Left lung (tissue), 10 donors: Measurements from ENCODE around the gene HPF1. TPM values are rescaled to one million over a fixed set of nuclear protein-coding genes. Genes with fewer than 3 reads are reported as not detected.
"Not testable (repeated sequence)": the region's sequence is repeated elsewhere in the genome, so short reads cannot be mapped to it uniquely, and the experiment has no call there.

Experiments used
- ATAC-seq: fragments of 200-7000 bp; cut with Tn5 transposase; one replicate; pipeline ENCODE4 v1.9.1; 2020; ENCODE audit warnings: moderate library complexity
- DNase-seq, 4 donors: peaks; one replicate each; pipeline ENCODE4 v3.0.0-alpha.2; 2013 to 2020
- H3K27ac ChIP-seq, 2 donors: fragments of 200-600 bp; sonication (generic) in 1 of 2; one replicate each; pipeline versions ENCODE4 v1.5.0 to v1.8.0; 2020 to 2021
- H3K27me3 ChIP-seq, 2 donors: fragments of 200-600 bp; sonication (generic) in 1 of 2; one replicate each; pipeline versions ENCODE4 v1.5.0 to v1.8.0; 2020 to 2021
- H3K36me3 ChIP-seq, 2 donors: fragments of 200-600 bp; sonication (generic) in 1 of 2; one replicate each; pipeline versions ENCODE4 v1.5.0 to v1.8.0; 2020 to 2021
- H3K4me1 ChIP-seq, 2 donors: fragments of 200-600 bp; one replicate each; pipeline ENCODE4 v1.8.0; 2021
- H3K4me3 ChIP-seq, 2 donors: fragments of 200-600 bp; sonication (generic) in 1 of 2; one replicate each; pipeline versions ENCODE4 v1.5.0 to v1.8.0; 2020 to 2021; ENCODE audit warnings: mild to moderate bottlenecking in 1 of 2
- H3K9me3 ChIP-seq, 2 donors: fragments of 200-600 bp; sonication (generic) in 1 of 2; one replicate each; pipeline versions ENCODE4 v1.5.0 to v1.8.0; 2020 to 2021
- CTCF ChIP-seq, 2 donors: fragments of 200-600 bp; sonication (generic) in 1 of 2; IDR thresholded peaks; one replicate each; pipeline versions ENCODE4 v1.5.0 to v1.8.0; 2021; ENCODE audit warnings: antibody characterized with exemption in 2 of 2
- intact Hi-C, 2 donors: fragments of 100-400 bp; cut with DNase I; formaldehyde crosslinking; loops; one replicate each; pipeline versions ENCODE4 v1.11.2 to v1.14.2; 2022
- polyA plus RNA-seq, 6 donors: library from polyadenylated mRNA; unstranded; fragments of 120-200 nt; gene quantifications; one replicate each; pipeline ENCODE4 v1.2.1, GENCODE V29; 2013; ENCODE audit not compliant: insufficient read length in 6 of 6
- total RNA-seq, 2 donors: library from RNA; stranded (reverse); fragmentation: NEBNext Ultra II Directional; extraction: Animal tissue kit (Norgen Biotek cat#: 25700); gene quantifications; one replicate each; pipeline ENCODE4 v1.2.1, GENCODE V29; 2021
- donor health status: DM: no; HTN: yes; CAD: no.
- donor health status: DM: no; HTN: no; CAD: no.

HPF1 gene
- total and polyA plus RNA-seq, 8 donors = 16.0 to 51.3 (median 44.3) TPM

- no peak overlapping the region for H3K27ac ChIP-seq
- ATAC-seq = peak; percentile 51
- no peaks in the 10 kb centered on the region for H3K9me3 ChIP-seq
- intact Hi-C loops = no loop called here
- H3K4me1 ChIP-seq = peaks cover 0 to 7% of the 10 kb centered on the region in 2 donors
- peak overlapping the region in 1 of 2 donors; percentile 13 for H3K4me3 ChIP-seq
- TF ChIP-seq CTCF (IDR thresholded peaks at IDR 0.05) = no peak
- H3K36me3 ChIP-seq = no peaks in the 10 kb centered on the region
- peak in 1 of 4 donors; percentile 79 for DNase-seq
- H3K27me3 ChIP-seq = peaks cover 14 to 24% of the 10 kb centered on the region in 2 donors
Measured at GRCh38 chr4:169774466-169775445, 17.0 kb upstream of the HPF1 start.

GRCh38 chr4:169773889-169774288 lies 16.1 kb upstream of the HPF1 start:
- no peak overlapping the region for H3K27ac ChIP-seq
- DNase-seq = no peak
- intact Hi-C loops = no loop called here
- peaks cover 0 to 7% of the 10 kb centered on the region in 2 donors for H3K4me1 ChIP-seq
- H3K9me3 ChIP-seq = no peaks in the 10 kb centered on the region
- H3K27me3 ChIP-seq = peaks cover 14 to 24% of the 10 kb centered on the region in 2 donors
- no peak for TF ChIP-seq CTCF (IDR thresholded peaks at IDR 0.05)
- H3K36me3 ChIP-seq = no peaks in the 10 kb centered on the region
- ATAC-seq = no peak
- no peak overlapping the region for H3K4me3 ChIP-seq

- H3K4me1 ChIP-seq, H3K9me3 ChIP-seq, H3K4me3 ChIP-seq, DNase-seq, intact Hi-C loops, ATAC-seq, H3K27ac ChIP-seq, H3K36me3 ChIP-seq: not testable (repeated sequence)
- H3K27me3 ChIP-seq = peaks cover 14 to 24% of the 10 kb centered on the region in 2 donors
Measured at GRCh38 chr4:169771556-169772080, 13.9 kb upstream of the HPF1 start.

GRCh38 chr4:169770416-169770815 lies 12.7 kb upstream of the HPF1 start:
- Histone ChIP-seq H3K4me3 (no peak overlapping the region), H3K36me3 (no peaks in the 10 kb centered on the region), H3K27me3 (peaks cover 11 to 16% of the 10 kb centered on the region in 2 donors), H3K27ac (no peak overlapping the region), H3K4me1 (peaks cover 0 to 7% of the 10 kb centered on the region in 2 donors), H3K9me3 (no peaks in the 10 kb centered on the region)
- TF ChIP-seq CTCF (IDR thresholded peaks at IDR 0.05) = no peak
- intact Hi-C loops = no loop called here
- no peak for ATAC-seq
- peak in 1 of 4 donors; percentile 54 for DNase-seq

GRCh38 chr4:169768385-169768784 lies 10.6 kb upstream of the HPF1 start:
- no peak for TF ChIP-seq CTCF (IDR thresholded peaks at IDR 0.05)
- no peaks in the 10 kb centered on the region for H3K4me1 ChIP-seq
- H3K27me3 ChIP-seq = no peaks in the 10 kb centered on the region
- no peaks in the 10 kb centered on the region for H3K9me3 ChIP-seq
- no peaks in the 10 kb centered on the region for H3K36me3 ChIP-seq
- no peak overlapping the region for H3K4me3 ChIP-seq
- ATAC-seq = no peak
- H3K27ac ChIP-seq = no peak overlapping the region
- no peak for DNase-seq
- intact Hi-C loops = no loop called here
